ENCODE results near the gene ATXN10.

ATXN10 gene

GRCh38 chr22:45704648-45705047 lies 33.0 kb downstream of the ATXN10 start:
- H3K18ac ChIP-seq (ENCODE audit: low read length), result no peak overlapping the region

GRCh38 chr22:45707605-45708004 lies 36.0 kb downstream of the ATXN10 start:
- no peak overlapping the region for H4K91ac ChIP-seq (ENCODE audit: low read depth, low read length)
- no peak overlapping the region for H3K27ac ChIP-seq (ENCODE audit: low read depth, low read length)
- no peak overlapping the region for H2AFZ ChIP-seq (ENCODE audit: insufficient read depth, low read length, poor library complexity)
- H3K23ac ChIP-seq (ENCODE audit: low read length), result no peak overlapping the region
- no peaks in the 10 kb centered on the region for H3K79me2 ChIP-seq (ENCODE audit: control insufficient read depth, insufficient read depth, low read length, poor library complexity)
- H4K12ac ChIP-seq (ENCODE audit: low read depth, low read length), result no peak overlapping the region
- no peak overlapping the region for H4K8ac ChIP-seq (ENCODE audit: low read depth, low read length)
- H3K4me2 ChIP-seq (ENCODE audit: low read length), result no peak overlapping the region
- H3K79me1 ChIP-seq (ENCODE audit: low read length), result no peaks in the 10 kb centered on the region
- H3K4ac ChIP-seq (ENCODE audit: low read depth, low read length), result no peak overlapping the region
- peaks cover 2 to 5% of the 10 kb centered on the region in 2 experiments for H3K4me1 ChIP-seq (ENCODE audit: control insufficient read depth in 1 of 2, insufficient read depth in 2 of 2, low read length in 2 of 2)
- no peaks in the 10 kb centered on the region for H3K27me3 ChIP-seq (ENCODE audit: insufficient read depth, low read length)
- no peak overlapping the region for H3K14ac ChIP-seq (ENCODE audit: low read length)
- H3K18ac ChIP-seq (ENCODE audit: low read length), result no peak overlapping the region
- no peak overlapping the region for H3K4me3 ChIP-seq (ENCODE audit: low read depth, low read length)
- no peak for DNase-seq
- no peaks in the 10 kb centered on the region for H3K9me3 ChIP-seq (ENCODE audit: insufficient read depth, low read depth, low read length)
- H2AK5ac ChIP-seq (ENCODE audit: low read length), result no peak overlapping the region
- no peak overlapping the region for H2BK12ac ChIP-seq (ENCODE audit: low read length)
- H3K36me3 ChIP-seq (ENCODE audit: control insufficient read depth in 1 of 2, insufficient read depth in 2 of 2, low read length in 2 of 2), result peaks cover 4 to 7% of the 10 kb centered on the region in 2 experiments
- no peak overlapping the region for H2BK120ac ChIP-seq (ENCODE audit: insufficient read depth, low read length, poor library complexity)
- no peak overlapping the region for H3K9ac ChIP-seq (ENCODE audit: low read length)
- no peak overlapping the region for H2BK5ac ChIP-seq (ENCODE audit: low read depth, low read length, poor library complexity)
- no CpG with 5 or more reads among the region's 2 CpGs for WGBS (ENCODE audit: extremely low coverage, insufficient coverage, insufficient read length)

More at GRCh38 chr22:45704648-45705047, 33.0 kb downstream of the ATXN10 start:
- H2AFZ ChIP-seq (ENCODE audit: insufficient read depth, low read length, poor library complexity), result no peak overlapping the region
- H3K23ac ChIP-seq (ENCODE audit: low read length), result no peak overlapping the region
- no peak for DNase-seq
- no peaks in the 10 kb centered on the region for H3K79me1 ChIP-seq (ENCODE audit: low read length)
- H3K27me3 ChIP-seq (ENCODE audit: insufficient read depth, low read length), result no peaks in the 10 kb centered on the region
- H4K12ac ChIP-seq (ENCODE audit: low read depth, low read length), result no peak overlapping the region
- no peak overlapping the region for H4K8ac ChIP-seq (ENCODE audit: low read depth, low read length)
- H2BK120ac ChIP-seq (ENCODE audit: insufficient read depth, low read length, poor library complexity), result no peak overlapping the region
- H3K9ac ChIP-seq (ENCODE audit: low read length), result no peak overlapping the region
- H3K36me3 ChIP-seq (ENCODE audit: control insufficient read depth in 1 of 2, insufficient read depth in 2 of 2, low read length in 2 of 2), result peaks cover 9 to 13% of the 10 kb centered on the region in 2 experiments
- H4K91ac ChIP-seq (ENCODE audit: low read depth, low read length), result no peak overlapping the region
- H2AK5ac ChIP-seq (ENCODE audit: low read length), result no peak overlapping the region
- H3K4me3 ChIP-seq (ENCODE audit: low read depth, low read length), result no peak overlapping the region
- no peaks in the 10 kb centered on the region for H3K9me3 ChIP-seq (ENCODE audit: insufficient read depth, low read depth, low read length)
- H3K4me2 ChIP-seq (ENCODE audit: low read length), result no peak overlapping the region
- H2BK5ac ChIP-seq (ENCODE audit: low read depth, low read length, poor library complexity), result no peak overlapping the region
- H3K27ac ChIP-seq (ENCODE audit: low read depth, low read length), result no peak overlapping the region
- H3K4ac ChIP-seq (ENCODE audit: low read depth, low read length), result no peak overlapping the region
- no peak overlapping the region for H2BK12ac ChIP-seq (ENCODE audit: low read length)
- peaks cover 0 to 3% of the 10 kb centered on the region in 2 experiments for H3K4me1 ChIP-seq (ENCODE audit: control insufficient read depth in 1 of 2, insufficient read depth in 2 of 2, low read length in 2 of 2)
- H3K14ac ChIP-seq (ENCODE audit: low read length), result no peak overlapping the region
- WGBS (ENCODE audit: extremely low coverage, insufficient coverage, insufficient read length), result no CpG with 5 or more reads among the region's 2 CpGs
- H3K79me2 ChIP-seq (ENCODE audit: control insufficient read depth, insufficient read depth, low read length, poor library complexity), result no peaks in the 10 kb centered on the region

GRCh38 chr22:45708145-45708544 lies 36.5 kb downstream of the ATXN10 start:
- Histone ChIP-seq H3K4ac (ENCODE audit: low read depth, low read length) (no peak overlapping the region), H4K91ac (ENCODE audit: low read depth, low read length) (no peak overlapping the region)

GRCh38 chr22:45709060-45709739 lies 37.6 kb downstream of the ATXN10 start:
- WGBS (ENCODE audit: extremely low coverage, insufficient coverage, insufficient read length), result no CpG with 5 or more reads among the region's 5 CpGs
- H3K4me3 ChIP-seq (ENCODE audit: low read depth, low read length), result no peak overlapping the region
- H3K79me1 ChIP-seq (ENCODE audit: low read length), result no peaks in the 10 kb centered on the region
- H2AFZ ChIP-seq (ENCODE audit: insufficient read depth, low read length, poor library complexity), result no peak overlapping the region
- H3K9me3 ChIP-seq (ENCODE audit: insufficient read depth, low read depth, low read length), result no peaks in the 10 kb centered on the region
- no peak overlapping the region for H3K4ac ChIP-seq (ENCODE audit: low read depth, low read length)
- no peak overlapping the region for H3K18ac ChIP-seq (ENCODE audit: low read length)
- no peak overlapping the region for H2BK120ac ChIP-seq (ENCODE audit: insufficient read depth, low read length, poor library complexity)
- H3K79me2 ChIP-seq (ENCODE audit: control insufficient read depth, insufficient read depth, low read length, poor library complexity), result no peaks in the 10 kb centered on the region
- H3K9ac ChIP-seq (ENCODE audit: low read length), result no peak overlapping the region
- no peak overlapping the region for H3K27ac ChIP-seq (ENCODE audit: low read depth, low read length)
- no peak overlapping the region for H4K8ac ChIP-seq (ENCODE audit: low read depth, low read length)
- no peak for DNase-seq
- H3K23ac ChIP-seq (ENCODE audit: low read length), result no peak overlapping the region
- H2BK12ac ChIP-seq (ENCODE audit: low read length), result no peak overlapping the region
- no peak overlapping the region for H3K4me2 ChIP-seq (ENCODE audit: low read length)
- peaks cover 2 to 5% of the 10 kb centered on the region in 2 experiments for H3K4me1 ChIP-seq (ENCODE audit: control insufficient read depth in 1 of 2, insufficient read depth in 2 of 2, low read length in 2 of 2)
- H2AK5ac ChIP-seq (ENCODE audit: low read length), result no peak overlapping the region
- no peak overlapping the region for H4K12ac ChIP-seq (ENCODE audit: low read depth, low read length)
- peaks cover 4% of the 10 kb centered on the region in 2 experiments for H3K36me3 ChIP-seq (ENCODE audit: control insufficient read depth in 1 of 2, insufficient read depth in 2 of 2, low read length in 2 of 2)
- H3K14ac ChIP-seq (ENCODE audit: low read length), result no peak overlapping the region
- no peaks in the 10 kb centered on the region for H3K27me3 ChIP-seq (ENCODE audit: insufficient read depth, low read length)
- no peak overlapping the region for H2BK5ac ChIP-seq (ENCODE audit: low read depth, low read length, poor library complexity)
- no peak overlapping the region for H4K91ac ChIP-seq (ENCODE audit: low read depth, low read length)

More at GRCh38 chr22:45708145-45708544, 36.5 kb downstream of the ATXN10 start:
- no CpG with 5 or more reads among the region's 2 CpGs for WGBS (ENCODE audit: extremely low coverage, insufficient coverage, insufficient read length)
- Histone ChIP-seq H3K4me1 (ENCODE audit: control insufficient read depth in 1 of 2, insufficient read depth in 2 of 2, low read length in 2 of 2) (peaks cover 2 to 5% of the 10 kb centered on the region in 2 experiments), H3K79me2 (ENCODE audit: control insufficient read depth, insufficient read depth, low read length, poor library complexity) (no peaks in the 10 kb centered on the region), H3K27me3 (ENCODE audit: insufficient read depth, low read length) (no peaks in the 10 kb centered on the region), H2BK12ac (ENCODE audit: low read length) (no peak overlapping the region), H2AFZ (ENCODE audit: insufficient read depth, low read length, poor library complexity) (no peak overlapping the region), H4K8ac (ENCODE audit: low read depth, low read length) (no peak overlapping the region), H3K4me3 (ENCODE audit: low read depth, low read length) (no peak overlapping the region), H3K79me1 (ENCODE audit: low read length) (no peaks in the 10 kb centered on the region), H3K36me3 (ENCODE audit: control insufficient read depth in 1 of 2, insufficient read depth in 2 of 2, low read length in 2 of 2) (peaks cover 4% of the 10 kb centered on the region in 2 experiments), H3K27ac (ENCODE audit: low read depth, low read length) (no peak overlapping the region), H2BK120ac (ENCODE audit: insufficient read depth, low read length, poor library complexity) (no peak overlapping the region), H3K4me2 (ENCODE audit: low read length) (no peak overlapping the region), H4K12ac (ENCODE audit: low read depth, low read length) (no peak overlapping the region), H2BK5ac (ENCODE audit: low read depth, low read length, poor library complexity) (no peak overlapping the region), H3K14ac (ENCODE audit: low read length) (no peak overlapping the region), H3K23ac (ENCODE audit: low read length) (no peak overlapping the region), H3K9me3 (ENCODE audit: insufficient read depth, low read depth, low read length) (no peaks in the 10 kb centered on the region), H3K18ac (ENCODE audit: low read length) (no peak overlapping the region), H3K9ac (ENCODE audit: low read length) (no peak overlapping the region), H2AK5ac (ENCODE audit: low read length) (no peak overlapping the region)
- no peak for DNase-seq

Data from trophoblast cell (in vitro differentiated cells and primary cell).